ENCODE results near the gene NFIL3. TPM values are rescaled to one million over a fixed set of nuclear protein-coding genes. Genes with fewer than 3 reads are reported as not detected.

NFIL3 gene
- total RNA-seq, 5 donors from 2014 or later (not counting 1 experiment from before 2014, with no cell fraction given) = 3.1 to 18.3 (median 3.9) TPM

DNA sequence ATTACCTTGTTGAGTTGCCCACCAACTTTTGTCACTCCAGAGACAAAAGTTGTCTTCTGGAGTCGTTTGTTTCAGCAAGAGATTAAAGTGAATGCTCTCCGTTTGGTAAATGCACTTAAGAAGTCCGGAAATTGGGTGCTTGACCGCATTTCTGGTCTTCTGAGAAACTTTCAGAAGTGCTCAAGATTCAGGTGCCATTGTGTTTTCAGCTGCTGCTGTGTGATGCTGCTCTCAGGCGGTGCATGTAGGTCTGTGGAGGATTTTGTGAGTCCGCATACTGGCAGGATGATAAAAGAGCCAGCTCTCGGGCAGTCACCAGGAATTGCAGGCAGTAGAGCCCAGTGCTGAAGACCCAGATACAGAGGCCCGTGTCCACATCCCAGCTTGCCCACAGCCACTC, 5.9 kb upstream of the NFIL3 start:
- Mint-ChIP-seq H3K4me1 (peaks cover 14 to 18% (median 16%) of the 10 kb centered on the region in 3 donors), H3K36me3 (no peaks in the 10 kb centered on the region), H3K27ac (no peak overlapping the region), H3K4me3 (no peak overlapping the region), H3K27me3 (peaks cover 3 to 8% of the 10 kb centered on the region in 2 donors), H3K9me3 (no peaks in the 10 kb centered on the region)
- Histone ChIP-seq H3K9me3 (no peaks in the 10 kb centered on the region), H3K4me3 (ENCODE audit: control insufficient read depth in 1 of 2, extremely low read depth in 1 of 2, low read length in 1 of 2) (no peak overlapping the region), H3K4me1 (ENCODE audit: control insufficient read depth in 1 of 2, extremely low read depth in 1 of 2, insufficient read depth in 2 of 2, low read length in 2 of 2) (peaks cover 2 to 14% of the 10 kb centered on the region in 2 experiments), H3K27ac (ENCODE audit: low read length) (no peak overlapping the region), H3K36me3 (ENCODE audit: control insufficient read depth in 2 of 2, extremely low read depth in 1 of 2, insufficient read depth in 1 of 2, low read length in 1 of 2) (no peaks in the 10 kb centered on the region), H3K27me3 (replicated peaks in 1 of 2; ENCODE audit: control insufficient read depth in 2 of 2, extremely low read depth in 1 of 2, insufficient read depth in 2 of 2, low read length in 1 of 2) (peaks cover 0 to under 1% of the 10 kb centered on the region in 2 experiments)
- POLR2A ChIA-PET = no interaction called here
- DNase-seq (no peak), ATAC-seq (replicated peaks in 1 of 4) (no peak)
- CTCF ChIA-PET = interaction anchor here (0.6 to 1.8 kb wide), 2 partner anchors 246 to 514 kb away, joined by 3 to 8 read pairs; no protein-coding TSS in a partner anchor
- WGBS (ENCODE audit: insufficient coverage) = 77% methylated on average over 8 of the region's 8 CpGs

DNA sequence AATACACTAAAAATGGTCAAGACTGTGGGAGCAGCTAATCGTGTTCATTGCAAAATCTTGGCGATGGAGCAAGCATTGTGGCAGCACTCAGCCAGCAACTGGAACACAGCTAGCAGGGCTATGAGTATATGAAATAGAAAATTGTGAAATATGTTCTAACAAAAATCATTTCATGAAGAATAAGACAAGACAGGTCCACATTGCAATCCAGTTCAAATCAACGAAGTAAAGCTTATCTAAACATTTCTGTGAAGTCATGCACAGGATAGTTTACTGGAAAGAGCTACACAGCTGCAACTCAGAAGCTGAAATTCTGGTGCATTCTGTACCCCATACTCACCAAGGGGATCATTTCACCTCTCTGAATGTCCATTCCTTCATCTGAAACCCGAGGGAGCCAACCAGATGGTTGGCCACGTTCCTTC, 5.3 kb upstream of the NFIL3 start:
- CTCF ChIA-PET = interaction anchor here (0.6 to 1.8 kb wide), 4 partner anchors 137 to 514 kb away, joined by 3 to 8 read pairs (median 4); no protein-coding TSS in a partner anchor

DNA sequence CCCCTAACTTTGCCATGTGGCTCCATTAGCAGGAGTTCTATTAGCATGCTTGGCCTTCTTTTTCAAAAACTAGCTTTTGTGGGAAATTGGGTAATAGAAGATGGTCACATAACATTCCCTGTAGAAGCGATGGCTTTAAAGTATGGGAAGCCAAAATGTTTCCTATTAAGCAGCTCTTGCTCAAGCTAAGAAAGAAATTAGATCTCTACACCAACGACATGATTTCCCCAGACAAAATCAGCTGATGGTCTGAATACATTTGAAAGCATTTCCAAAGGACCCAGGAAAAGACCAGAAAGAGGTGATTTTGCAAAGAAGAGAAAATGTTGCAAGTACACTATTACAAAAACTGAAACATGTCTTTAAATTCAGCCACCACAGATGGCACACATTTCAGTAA, 4.8 kb upstream of the NFIL3 start:
- peaks cover 15 to 19% (median 18%) of the 10 kb centered on the region in 3 donors for H3K4me1 Mint-ChIP-seq
- ChIA-PET POLR2A (interaction anchor here in 1 of 2 donors (0.7 kb wide), 1 partner anchor 389 kb away, joined by 3 read pairs; no protein-coding TSS in a partner anchor), CTCF (interaction anchor here (0.6 to 1.8 kb wide), 3 partner anchors 138 to 514 kb away, joined by 3 to 8 read pairs (median 4); no protein-coding TSS in a partner anchor)
- no peak overlapping the region for H3K4me3 Mint-ChIP-seq
- H3K9me3 Mint-ChIP-seq = no peaks in the 10 kb centered on the region
- Histone ChIP-seq H3K27me3 (replicated peaks in 1 of 2; ENCODE audit: control insufficient read depth in 2 of 2, extremely low read depth in 1 of 2, insufficient read depth in 2 of 2, low read length in 1 of 2) (peaks cover 0 to 2% of the 10 kb centered on the region in 2 experiments), H3K36me3 (ENCODE audit: control insufficient read depth in 2 of 2, extremely low read depth in 1 of 2, insufficient read depth in 1 of 2, low read length in 1 of 2) (no peaks in the 10 kb centered on the region), H3K27ac (ENCODE audit: low read length) (no peak overlapping the region), H3K9me3 (no peaks in the 10 kb centered on the region), H3K4me3 (ENCODE audit: control insufficient read depth in 1 of 2, extremely low read depth in 1 of 2, low read length in 1 of 2) (no peak overlapping the region), H3K4me1 (ENCODE audit: control insufficient read depth in 1 of 2, extremely low read depth in 1 of 2, insufficient read depth in 2 of 2, low read length in 2 of 2) (peaks cover 2 to 18% of the 10 kb centered on the region in 2 experiments)
- peaks cover 3 to 8% of the 10 kb centered on the region in 2 donors for H3K27me3 Mint-ChIP-seq
- no peak for DNase-seq
- no peak overlapping the region for H3K27ac Mint-ChIP-seq
- no peak for ATAC-seq (replicated peaks in 1 of 4)
- WGBS (ENCODE audit: insufficient coverage) = no CpG with 5 or more reads among the region's 2 CpGs
- no peaks in the 10 kb centered on the region for H3K36me3 Mint-ChIP-seq

More for the DNA sequence above, 5.3 kb upstream of the NFIL3 start:
- POLR2A ChIA-PET = interaction anchor here in 1 of 2 donors (0.7 kb wide), 1 partner anchor 388 kb away, joined by 3 read pairs; no protein-coding TSS in a partner anchor
- 52% methylated on average over 2 of the region's 5 CpGs for WGBS (ENCODE audit: insufficient coverage)
- no peak overlapping the region for H3K4me3 Mint-ChIP-seq
- H3K27me3 ChIP-seq (replicated peaks in 1 of 2; ENCODE audit: control insufficient read depth in 2 of 2, extremely low read depth in 1 of 2, insufficient read depth in 2 of 2, low read length in 1 of 2) = peaks cover 0 to 2% of the 10 kb centered on the region in 2 experiments
- no peaks in the 10 kb centered on the region for H3K36me3 ChIP-seq (ENCODE audit: control insufficient read depth in 2 of 2, extremely low read depth in 1 of 2, insufficient read depth in 1 of 2, low read length in 1 of 2)
- no peak overlapping the region for H3K27ac ChIP-seq (ENCODE audit: low read length)
- no peak overlapping the region for H3K27ac Mint-ChIP-seq
- H3K4me1 ChIP-seq (ENCODE audit: control insufficient read depth in 1 of 2, extremely low read depth in 1 of 2, insufficient read depth in 2 of 2, low read length in 2 of 2) = peaks cover 2 to 18% of the 10 kb centered on the region in 2 experiments
- ATAC-seq (replicated peaks in 1 of 4) = no peak
- H3K27me3 Mint-ChIP-seq = peaks cover 3 to 8% of the 10 kb centered on the region in 2 donors
- H3K9me3 Mint-ChIP-seq = no peaks in the 10 kb centered on the region
- H3K36me3 Mint-ChIP-seq = no peaks in the 10 kb centered on the region
- no peak for DNase-seq
- H3K4me1 Mint-ChIP-seq = peaks cover 15 to 19% (median 18%) of the 10 kb centered on the region in 3 donors
- no peaks in the 10 kb centered on the region for H3K9me3 ChIP-seq
- H3K4me3 ChIP-seq (ENCODE audit: control insufficient read depth in 1 of 2, extremely low read depth in 1 of 2, low read length in 1 of 2) = no peak overlapping the region

DNA sequence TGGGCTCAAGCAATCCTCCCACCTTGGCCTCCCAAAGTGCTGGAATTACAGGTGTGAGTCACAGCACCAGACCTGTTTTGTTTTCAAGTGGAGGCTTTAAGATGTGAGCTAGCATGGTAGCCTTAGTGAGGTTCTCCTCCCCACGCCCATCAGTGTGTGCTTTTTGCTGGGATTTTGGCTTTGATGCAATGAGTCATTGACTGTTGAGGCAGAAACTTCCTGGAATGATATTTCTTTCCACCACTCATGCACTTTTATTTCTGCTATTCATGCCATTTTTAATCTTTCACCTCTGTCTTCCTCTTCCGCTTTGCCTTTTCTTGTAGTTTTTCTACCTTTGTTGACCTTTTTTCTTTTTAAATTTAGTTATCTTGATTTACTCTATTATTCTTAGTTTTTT, 4.2 kb upstream of the NFIL3 start:
- DNase-seq (no peak), ATAC-seq (replicated peaks in 1 of 4) (no peak)
- H3K27ac ChIP-seq (ENCODE audit: low read length) = no peak overlapping the region
- no peak overlapping the region for H3K27ac Mint-ChIP-seq
- no peaks in the 10 kb centered on the region for H3K9me3 Mint-ChIP-seq
- H3K36me3 Mint-ChIP-seq = no peaks in the 10 kb centered on the region
- no CpG with 5 or more reads among the region's 2 CpGs for WGBS (ENCODE audit: insufficient coverage)
- peaks cover 3 to 12% of the 10 kb centered on the region in 2 donors for H3K27me3 Mint-ChIP-seq
- no peaks in the 10 kb centered on the region for H3K9me3 ChIP-seq
- H3K4me1 Mint-ChIP-seq = peaks cover 18 to 23% (median 23%) of the 10 kb centered on the region in 3 donors
- H3K4me3 ChIP-seq (ENCODE audit: control insufficient read depth in 1 of 2, extremely low read depth in 1 of 2, low read length in 1 of 2) = no peak overlapping the region
- POLR2A ChIA-PET = no interaction called here
- no peak overlapping the region for H3K4me3 Mint-ChIP-seq
- CTCF ChIA-PET = interaction anchor here in 1 of 2 donors (1.3 kb wide), 1 partner anchor 513 kb away, joined by 4 read pairs; no protein-coding TSS in a partner anchor
- peaks cover 0 to 2% of the 10 kb centered on the region in 2 experiments for H3K27me3 ChIP-seq (replicated peaks in 1 of 2; ENCODE audit: control insufficient read depth in 2 of 2, extremely low read depth in 1 of 2, insufficient read depth in 2 of 2, low read length in 1 of 2)
- no peaks in the 10 kb centered on the region for H3K36me3 ChIP-seq (ENCODE audit: control insufficient read depth in 2 of 2, extremely low read depth in 1 of 2, insufficient read depth in 1 of 2, low read length in 1 of 2)
- peaks cover 5 to 23% of the 10 kb centered on the region in 2 experiments for H3K4me1 ChIP-seq (ENCODE audit: control insufficient read depth in 1 of 2, extremely low read depth in 1 of 2, insufficient read depth in 2 of 2, low read length in 2 of 2)

DNA sequence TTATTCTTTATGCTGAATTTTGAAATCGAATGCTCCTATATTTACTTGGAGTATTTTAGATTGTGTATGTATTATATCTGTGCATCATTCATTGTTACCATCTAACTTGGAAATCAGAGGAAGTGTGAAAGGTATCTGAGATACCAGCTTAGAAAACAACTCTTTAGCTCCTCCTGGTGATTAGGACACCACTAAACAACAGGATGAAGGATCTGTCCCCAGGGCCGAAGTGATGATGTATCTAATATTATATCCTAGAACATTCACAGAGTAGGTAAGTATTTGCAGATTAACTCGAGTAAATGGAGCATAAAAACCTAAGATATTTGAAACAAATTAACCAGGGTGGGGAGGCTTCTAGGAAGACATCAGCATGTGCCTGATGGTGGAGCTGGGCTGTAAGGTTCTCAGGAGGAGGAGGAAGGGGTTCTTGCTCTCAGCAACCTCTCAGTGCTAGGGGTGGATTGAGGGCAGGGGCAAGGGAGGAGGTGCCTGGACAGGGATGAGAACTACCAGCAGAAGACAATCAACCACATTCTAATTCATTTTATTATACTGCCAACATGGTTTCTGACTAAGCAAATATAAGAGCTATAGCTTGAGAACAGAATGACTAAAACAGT, 2.6 kb upstream of the NFIL3 start:
- H3K27ac Mint-ChIP-seq = no peak overlapping the region
- H3K9me3 Mint-ChIP-seq = no peaks in the 10 kb centered on the region
- DNase-seq (peak in 1 of 35 experiments; percentile 67), ATAC-seq (replicated peaks in 1 of 4) (no peak)
- Histone ChIP-seq H3K27ac (ENCODE audit: low read length) (no peak overlapping the region), H3K36me3 (ENCODE audit: control insufficient read depth in 2 of 2, extremely low read depth in 1 of 2, insufficient read depth in 1 of 2, low read length in 1 of 2) (no peaks in the 10 kb centered on the region), H3K4me1 (ENCODE audit: control insufficient read depth in 1 of 2, extremely low read depth in 1 of 2, insufficient read depth in 2 of 2, low read length in 2 of 2) (peaks cover 11 to 38% of the 10 kb centered on the region in 2 experiments), H3K27me3 (replicated peaks in 1 of 2; ENCODE audit: control insufficient read depth in 2 of 2, extremely low read depth in 1 of 2, insufficient read depth in 2 of 2, low read length in 1 of 2) (peaks cover 0 to 12% of the 10 kb centered on the region in 2 experiments), H3K9me3 (no peaks in the 10 kb centered on the region), H3K4me3 (ENCODE audit: control insufficient read depth in 1 of 2, extremely low read depth in 1 of 2, low read length in 1 of 2) (no peak overlapping the region)
- peaks cover 8 to 17% of the 10 kb centered on the region in 2 donors for H3K27me3 Mint-ChIP-seq
- ChIA-PET CTCF (interaction anchor here (0.6 to 2.2 kb wide), 7 partner anchors 14 to 511 kb away, joined by 3 to 45 read pairs (median 7); no protein-coding TSS in a partner anchor), POLR2A (interaction anchor here in 1 of 2 donors (0.5 to 0.6 kb wide), 2 partner anchors 19 to 54 kb away, joined by 3 to 7 read pairs; no protein-coding TSS in a partner anchor)
- WGBS (ENCODE audit: insufficient coverage) = no CpG with 5 or more reads among the region's 3 CpGs
- peaks cover 31 to 38% (median 37%) of the 10 kb centered on the region in 3 donors for H3K4me1 Mint-ChIP-seq
- H3K4me3 Mint-ChIP-seq = peak overlapping the region in 1 of 3 donors; percentile 89
- H3K36me3 Mint-ChIP-seq = no peaks in the 10 kb centered on the region

DNA sequence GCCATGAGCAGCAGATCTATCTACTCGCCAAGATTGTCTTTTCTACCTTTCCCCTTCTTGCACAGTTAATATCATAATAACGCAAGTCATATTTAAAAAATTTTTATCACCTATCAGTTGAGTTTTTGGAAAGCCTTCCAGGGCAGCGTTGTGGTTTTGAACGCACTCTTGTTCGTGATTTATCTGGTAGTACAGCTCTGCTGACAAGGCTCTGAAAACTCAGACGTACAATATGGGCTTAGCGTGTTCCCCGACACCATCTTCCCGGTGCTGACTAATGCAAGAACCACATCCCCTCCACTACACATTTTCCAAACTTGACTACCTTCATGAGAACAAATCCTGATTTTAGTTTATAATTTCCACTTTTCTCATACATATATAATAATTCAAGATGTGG, 1.6 kb upstream of the NFIL3 start:
- Histone ChIP-seq H3K36me3 (ENCODE audit: control insufficient read depth in 2 of 2, extremely low read depth in 1 of 2, insufficient read depth in 1 of 2, low read length in 1 of 2) (no peaks in the 10 kb centered on the region), H3K4me3 (ENCODE audit: control insufficient read depth in 1 of 2, extremely low read depth in 1 of 2, low read length in 1 of 2) (peak overlapping the region; percentile 68 to 70), H3K9me3 (no peaks in the 10 kb centered on the region), H3K27me3 (replicated peaks in 1 of 2; ENCODE audit: control insufficient read depth in 2 of 2, extremely low read depth in 1 of 2, insufficient read depth in 2 of 2, low read length in 1 of 2) (peaks cover 3 to 19% of the 10 kb centered on the region in 2 experiments), H3K4me1 (ENCODE audit: control insufficient read depth in 1 of 2, extremely low read depth in 1 of 2, insufficient read depth in 2 of 2, low read length in 2 of 2) (peaks cover 11 to 43% of the 10 kb centered on the region in 2 experiments), H3K27ac (ENCODE audit: low read length) (no peak overlapping the region)
- Mint-ChIP-seq H3K27me3 (peaks cover 11 to 24% of the 10 kb centered on the region in 2 donors), H3K4me3 (peak overlapping the region; percentile 85 to 93 (median 89)), H3K27ac (peak overlapping the region; percentile 25 to 69), H3K36me3 (no peaks in the 10 kb centered on the region), H3K9me3 (no peaks in the 10 kb centered on the region), H3K4me1 (peaks cover 37 to 44% (median 42%) of the 10 kb centered on the region in 3 donors)
- WGBS (ENCODE audit: insufficient coverage) = 5% methylated on average over 3 of the region's 9 CpGs
- ChIA-PET POLR2A (interaction anchor here in 1 of 2 donors (0.9 kb wide), 1 partner anchor 64 kb away, joined by 4 read pairs; no protein-coding TSS in a partner anchor), CTCF (interaction anchor here (1.0 to 2.2 kb wide), 6 partner anchors 15 to 510 kb away, joined by 3 to 45 read pairs (median 4); partner anchors contain the start of gene AUH (in 1 of the 2))
- DNase-seq (peak in 1 of 35 experiments; percentile 25), ATAC-seq (replicated peaks in 1 of 4) (no peak)
